ENCODE data around the gene ITGA5. TPM values are rescaled to one million over a fixed set of nuclear protein-coding genes. Genes with fewer than 3 reads are reported as not detected.

ITGA5 gene
- total and polyA plus RNA-seq, 2 experiments from 2014 or later = 7.3 to 23.7 TPM

- H3K4me2 ChIP-seq = no peak overlapping the region
- DNase-seq (ENCODE audit: low spot score) (no peak), ATAC-seq (no peak)
- H3K4me1 Mint-ChIP-seq = peaks cover 40% of the 10 kb centered on the region
- H3K4me1 ChIP-seq (ENCODE audit: insufficient read depth) = peaks cover 20% of the 10 kb centered on the region
- peaks cover 11% of the 10 kb centered on the region for H3K79me2 ChIP-seq (replicated peaks; ENCODE audit: insufficient read depth)
- no peak overlapping the region for H3K4me3 Mint-ChIP-seq
- no peak overlapping the region for H3K27ac Mint-ChIP-seq
- no peak overlapping the region for H3K27ac ChIP-seq (ENCODE audit: low read depth)
- H3K27me3 ChIP-seq (ENCODE audit: insufficient read depth) = peaks cover 31% of the 10 kb centered on the region
- peaks cover 8% of the 10 kb centered on the region; the same call in 2 of the 3 replicates for H3K36me3 Mint-ChIP-seq (ENCODE audit: low read depth)
- peaks cover 3% of the 10 kb centered on the region; the same call in 1 of the 3 replicates for H3K9me3 Mint-ChIP-seq
- no peaks in the 10 kb centered on the region for H3F3A ChIP-seq (replicated peaks; ENCODE audit: low read depth)
- no peak overlapping the region for H2AFZ ChIP-seq
- H3K9me2 ChIP-seq (ENCODE audit: insufficient read depth) = no peaks in the 10 kb centered on the region
- no peak overlapping the region for H3K4me3 ChIP-seq
- TF ChIP-seq, protein P1, sequence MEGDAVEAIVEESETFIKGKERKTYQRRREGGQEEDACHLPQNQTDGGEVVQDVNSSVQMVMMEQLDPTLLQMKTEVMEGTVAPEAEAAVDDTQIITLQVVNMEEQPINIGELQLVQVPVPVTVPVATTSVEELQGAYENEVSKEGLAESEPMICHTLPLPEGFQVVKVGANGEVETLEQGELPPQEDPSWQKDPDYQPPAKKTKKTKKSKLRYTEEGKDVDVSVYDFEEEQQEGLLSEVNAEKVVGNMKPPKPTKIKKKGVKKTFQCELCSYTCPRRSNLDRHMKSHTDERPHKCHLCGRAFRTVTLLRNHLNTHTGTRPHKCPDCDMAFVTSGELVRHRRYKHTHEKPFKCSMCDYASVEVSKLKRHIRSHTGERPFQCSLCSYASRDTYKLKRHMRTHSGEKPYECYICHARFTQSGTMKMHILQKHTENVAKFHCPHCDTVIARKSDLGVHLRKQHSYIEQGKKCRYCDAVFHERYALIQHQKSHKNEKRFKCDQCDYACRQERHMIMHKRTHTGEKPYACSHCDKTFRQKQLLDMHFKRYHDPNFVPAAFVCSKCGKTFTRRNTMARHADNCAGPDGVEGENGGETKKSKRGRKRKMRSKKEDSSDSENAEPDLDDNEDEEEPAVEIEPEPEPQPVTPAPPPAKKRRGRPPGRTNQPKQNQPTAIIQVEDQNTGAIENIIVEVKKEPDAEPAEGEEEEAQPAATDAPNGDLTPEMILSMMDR (conservative IDR thresholded peaks at IDR 0.05; ENCODE audit: low read depth in 2 of 2) = no peak
- no peak for TF ChIP-seq JUNB (IDR thresholded peaks at IDR 0.05; ENCODE audit: unreplicated experiment)
- TF ChIP-seq, protein P2, sequence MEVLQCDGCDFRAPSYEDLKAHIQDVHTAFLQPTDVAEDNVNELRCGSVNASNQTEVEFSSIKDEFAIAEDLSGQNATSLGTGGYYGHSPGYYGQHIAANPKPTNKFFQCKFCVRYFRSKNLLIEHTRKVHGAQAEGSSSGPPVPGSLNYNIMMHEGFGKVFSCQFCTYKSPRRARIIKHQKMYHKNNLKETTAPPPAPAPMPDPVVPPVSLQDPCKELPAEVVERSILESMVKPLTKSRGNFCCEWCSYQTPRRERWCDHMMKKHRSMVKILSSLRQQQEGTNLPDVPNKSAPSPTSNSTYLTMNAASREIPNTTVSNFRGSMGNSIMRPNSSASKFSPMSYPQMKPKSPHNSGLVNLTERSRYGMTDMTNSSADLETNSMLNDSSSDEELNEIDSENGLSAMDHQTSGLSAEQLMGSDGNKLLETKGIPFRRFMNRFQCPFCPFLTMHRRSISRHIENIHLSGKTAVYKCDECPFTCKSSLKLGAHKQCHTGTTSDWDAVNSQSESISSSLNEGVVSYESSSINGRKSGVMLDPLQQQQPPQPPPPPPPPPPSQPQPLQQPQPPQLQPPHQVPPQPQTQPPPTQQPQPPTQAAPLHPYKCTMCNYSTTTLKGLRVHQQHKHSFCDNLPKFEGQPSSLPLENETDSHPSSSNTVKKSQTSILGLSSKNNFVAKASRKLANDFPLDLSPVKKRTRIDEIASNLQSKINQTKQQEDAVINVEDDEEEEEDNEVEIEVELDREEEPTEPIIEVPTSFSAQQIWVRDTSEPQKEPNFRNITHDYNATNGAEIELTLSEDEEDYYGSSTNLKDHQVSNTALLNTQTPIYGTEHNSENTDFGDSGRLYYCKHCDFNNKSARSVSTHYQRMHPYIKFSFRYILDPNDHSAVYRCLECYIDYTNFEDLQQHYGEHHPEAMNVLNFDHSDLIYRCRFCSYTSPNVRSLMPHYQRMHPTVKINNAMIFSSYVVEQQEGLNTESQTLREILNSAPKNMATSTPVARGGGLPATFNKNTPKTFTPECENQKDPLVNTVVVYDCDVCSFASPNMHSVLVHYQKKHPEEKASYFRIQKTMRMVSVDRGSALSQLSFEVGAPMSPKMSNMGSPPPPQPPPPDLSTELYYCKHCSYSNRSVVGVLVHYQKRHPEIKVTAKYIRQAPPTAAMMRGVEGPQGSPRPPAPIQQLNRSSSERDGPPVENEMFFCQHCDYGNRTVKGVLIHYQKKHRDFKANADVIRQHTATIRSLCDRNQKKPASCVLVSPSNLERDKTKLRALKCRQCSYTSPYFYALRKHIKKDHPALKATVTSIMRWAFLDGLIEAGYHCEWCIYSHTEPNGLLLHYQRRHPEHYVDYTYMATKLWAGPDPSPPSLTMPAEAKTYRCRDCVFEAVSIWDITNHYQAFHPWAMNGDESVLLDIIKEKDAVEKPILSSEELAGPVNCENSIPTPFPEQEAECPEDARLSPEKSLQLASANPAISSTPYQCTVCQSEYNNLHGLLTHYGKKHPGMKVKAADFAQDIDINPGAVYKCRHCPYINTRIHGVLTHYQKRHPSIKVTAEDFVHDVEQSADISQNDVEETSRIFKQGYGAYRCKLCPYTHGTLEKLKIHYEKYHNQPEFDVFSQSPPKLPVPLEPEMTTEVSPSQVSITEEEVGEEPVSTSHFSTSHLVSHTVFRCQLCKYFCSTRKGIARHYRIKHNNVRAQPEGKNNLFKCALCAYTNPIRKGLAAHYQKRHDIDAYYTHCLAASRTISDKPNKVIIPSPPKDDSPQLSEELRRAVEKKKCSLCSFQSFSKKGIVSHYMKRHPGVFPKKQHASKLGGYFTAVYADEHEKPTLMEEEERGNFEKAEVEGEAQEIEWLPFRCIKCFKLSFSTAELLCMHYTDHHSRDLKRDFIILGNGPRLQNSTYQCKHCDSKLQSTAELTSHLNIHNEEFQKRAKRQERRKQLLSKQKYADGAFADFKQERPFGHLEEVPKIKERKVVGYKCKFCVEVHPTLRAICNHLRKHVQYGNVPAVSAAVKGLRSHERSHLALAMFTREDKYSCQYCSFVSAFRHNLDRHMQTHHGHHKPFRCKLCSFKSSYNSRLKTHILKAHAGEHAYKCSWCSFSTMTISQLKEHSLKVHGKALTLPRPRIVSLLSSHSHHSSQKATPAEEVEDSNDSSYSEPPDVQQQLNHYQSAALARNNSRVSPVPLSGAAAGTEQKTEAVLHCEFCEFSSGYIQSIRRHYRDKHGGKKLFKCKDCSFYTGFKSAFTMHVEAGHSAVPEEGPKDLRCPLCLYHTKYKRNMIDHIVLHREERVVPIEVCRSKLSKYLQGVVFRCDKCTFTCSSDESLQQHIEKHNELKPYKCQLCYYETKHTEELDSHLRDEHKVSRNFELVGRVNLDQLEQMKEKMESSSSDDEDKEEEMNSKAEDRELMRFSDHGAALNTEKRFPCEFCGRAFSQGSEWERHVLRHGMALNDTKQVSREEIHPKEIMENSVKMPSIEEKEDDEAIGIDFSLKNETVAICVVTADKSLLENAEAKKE (CRISPR knock-in tag; IDR thresholded peaks at IDR 0.05) = no peak
- TF ChIP-seq ETS1 (IDR thresholded peaks at IDR 0.05) = no peak
- TF ChIP-seq NANOG (IDR thresholded peaks at IDR 0.05; ENCODE audit: borderline replicate concordance) = no peak
- TF ChIP-seq ZNF331 (CRISPR knock-in tag; IDR thresholded peaks at IDR 0.05; ENCODE audit: low read depth) = no peak
- TF ChIP-seq POLR2AphosphoS5 (IDR thresholded peaks at IDR 0.05; ENCODE audit: low read depth) = no peak
- TF ChIP-seq STAT1 (IDR thresholded peaks at IDR 0.05; ENCODE audit: unreplicated experiment) = no peak
- peaks cover 4% of the 10 kb centered on the region for H4K20me1 ChIP-seq (replicated peaks; ENCODE audit: insufficient read depth)
- no peaks in the 10 kb centered on the region for H3K36me3 ChIP-seq (ENCODE audit: insufficient read depth)
- peaks cover 35% of the 10 kb centered on the region for H3K27me3 Mint-ChIP-seq (ENCODE audit: insufficient read depth, low read depth, poor library complexity)
These were observed 3.7 kb downstream of the ITGA5 start for GRCh38 chr12:54415221-54415929.
